Body of pancreas (tissue), 4 donors: ENCODE data around the gene ITGA8. TPM values are rescaled to one million over a fixed set of nuclear protein-coding genes. Genes with fewer than 3 reads are reported as not detected.
"Not testable (repeated sequence)": the region's sequence is repeated elsewhere in the genome, so short reads cannot be mapped to it uniquely, and the experiment has no call there.

Experiments used
- ATAC-seq: fragments of 150-250 bp; one replicate; pipeline ENCODE4 v1.9.1; 2016
- DNase-seq, 4 donors: peaks; one replicate each; pipeline ENCODE4 v3.0.0-alpha.2; 2019
- H3K27ac ChIP-seq, 4 donors: fragments of 200-600 bp; sonication (generic); 1 replicate in 3 of 4; 2 replicates in 1 of 4; pipeline versions ENCODE4 v1.5.1 to v1.6.1; 2016 to 2019; ENCODE audit warnings: mild to moderate bottlenecking in 1 of 4, mixed read lengths in 1 of 4, moderate library complexity in 1 of 4
- H3K27me3 ChIP-seq, 2 donors: fragments of 200-600 bp; sonication (generic); one replicate each; pipeline ENCODE4 v1.6.0; 2016; ENCODE audit warnings: mild to moderate bottlenecking in 1 of 2
- H3K36me3 ChIP-seq, 2 donors: fragments of 200-600 bp; sonication (generic); replicated peaks in 1 of 2; 2 replicates each; pipeline ENCODE4 v1.5.1; 2016; ENCODE audit warnings: low read depth in 2 of 2; ENCODE audit not compliant: insufficient read depth in 1 of 2
- H3K4me1 ChIP-seq: fragments of 200-600 bp; sonication (generic); one replicate; pipeline ENCODE4 v1.6.0; 2016
- H3K4me3 ChIP-seq, 2 donors: fragments of 200-600 bp; sonication (generic); 1 replicate in 1 of 2; 2 replicates in 1 of 2; pipeline ENCODE4 v1.5.1; 2016 to 2019
- H3K9me3 ChIP-seq, 3 donors: fragments of 200-600 bp; sonication (generic); 1 replicate in 2 of 3; 2 replicates in 1 of 3; pipeline ENCODE4 v1.5.1; 2016
- POLR2A ChIP-seq, 3 donors: fragments of 450-650 bp; IDR thresholded peaks; one replicate each; pipeline ENCODE4 v1.6.1; 2016; ENCODE audit warnings: antibody characterized with exemption in 3 of 3, mild to moderate bottlenecking in 2 of 3
- WGBS, 2 donors: methylation state at CpG; one replicate each; pipeline ENCODE4 v1.1.5; 2017; 5-methylcytosine and 5-hydroxymethylcytosine counted together
- intact Hi-C: fragments of 100-400 bp; cut with DNase I; formaldehyde crosslinking; loops from one replicate; pipeline ENCODE4 v1.15.1; 2023
- total RNA-seq, 2 donors: library from RNA; depleted of rRNA; stranded (reverse); fragments of >200 nt; gene quantifications; one replicate each; pipeline ENCODE4 v1.1.0, GENCODE V29; 2016
- TF ChIP-seq, protein P1 (sequence below), 7 experiments: fragments of 450-650 bp in 4 of 7; fragments of 200-600 bp in 3 of 7; sonication (generic) in 3 of 7; IDR thresholded peaks; one replicate each; pipeline ENCODE4 v1.5.1; 2016 to 2019; ENCODE audit warnings: antibody characterized with exemption in 7 of 7

Gene ITGA8
- total RNA-seq = under 1 TPM; 0.66 to 0.78 TPM

DNA sequence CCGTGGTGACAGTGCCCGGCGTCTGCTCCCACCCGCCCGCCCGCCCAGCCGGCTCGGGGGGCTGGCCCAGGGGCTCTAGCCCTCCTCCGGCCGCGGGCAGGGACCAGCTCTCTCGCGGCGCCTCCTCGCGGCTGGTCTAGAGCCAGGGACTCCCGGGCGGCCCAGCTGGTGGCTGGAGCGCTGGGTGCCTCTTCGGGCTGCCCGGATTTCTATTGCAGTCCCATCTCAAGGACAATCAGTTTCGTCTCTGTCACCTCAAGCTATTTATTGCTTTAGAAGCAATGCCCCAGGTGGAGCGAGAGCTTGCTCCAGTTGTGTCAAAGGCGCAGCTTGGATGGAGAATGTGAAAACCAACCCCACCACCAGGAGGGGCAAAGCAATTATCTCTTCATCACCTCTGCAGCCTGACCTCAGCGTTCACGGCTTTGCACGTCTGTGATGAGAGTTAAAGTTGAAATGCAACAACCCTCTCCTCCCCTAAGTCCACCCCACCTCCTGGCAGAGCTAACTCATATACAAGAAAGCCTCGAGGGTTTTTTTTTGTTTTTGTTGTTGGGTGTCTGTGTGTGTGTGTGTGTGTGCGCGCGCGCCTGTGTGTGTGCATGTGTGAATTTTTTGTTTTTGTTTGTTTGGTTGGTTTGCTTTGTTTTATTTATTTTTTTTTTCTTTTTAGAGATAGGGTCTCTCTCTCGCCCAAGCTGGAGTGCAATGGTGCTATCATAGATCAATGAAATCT is at the start of gene ITGA8:
Gene ITGA8, minus strand, starts transcription at position 24 of the 736 bp plus-strand sequence. CDS start 151 bp downstream, outside the sequence.
- WGBS, 2 donors = 14 to 15% methylated on average over 30 to 31 of the region's 33 CpGs
- no peak within 1 kb of the TSS for H3K27ac ChIP-seq
- no peak for TF ChIP-seq POLR2A (IDR thresholded peaks at IDR 0.05)
- TF ChIP-seq, protein P1, sequence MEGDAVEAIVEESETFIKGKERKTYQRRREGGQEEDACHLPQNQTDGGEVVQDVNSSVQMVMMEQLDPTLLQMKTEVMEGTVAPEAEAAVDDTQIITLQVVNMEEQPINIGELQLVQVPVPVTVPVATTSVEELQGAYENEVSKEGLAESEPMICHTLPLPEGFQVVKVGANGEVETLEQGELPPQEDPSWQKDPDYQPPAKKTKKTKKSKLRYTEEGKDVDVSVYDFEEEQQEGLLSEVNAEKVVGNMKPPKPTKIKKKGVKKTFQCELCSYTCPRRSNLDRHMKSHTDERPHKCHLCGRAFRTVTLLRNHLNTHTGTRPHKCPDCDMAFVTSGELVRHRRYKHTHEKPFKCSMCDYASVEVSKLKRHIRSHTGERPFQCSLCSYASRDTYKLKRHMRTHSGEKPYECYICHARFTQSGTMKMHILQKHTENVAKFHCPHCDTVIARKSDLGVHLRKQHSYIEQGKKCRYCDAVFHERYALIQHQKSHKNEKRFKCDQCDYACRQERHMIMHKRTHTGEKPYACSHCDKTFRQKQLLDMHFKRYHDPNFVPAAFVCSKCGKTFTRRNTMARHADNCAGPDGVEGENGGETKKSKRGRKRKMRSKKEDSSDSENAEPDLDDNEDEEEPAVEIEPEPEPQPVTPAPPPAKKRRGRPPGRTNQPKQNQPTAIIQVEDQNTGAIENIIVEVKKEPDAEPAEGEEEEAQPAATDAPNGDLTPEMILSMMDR (IDR thresholded peaks at IDR 0.05) = no peak
- no peaks in the 10 kb centered on the region for H3K9me3 ChIP-seq
- DNase-seq = no peak
- H3K27me3 ChIP-seq = no peaks in the 10 kb centered on the region
- intact Hi-C loops = loop anchor here (10.0 kb wide), 1 partner anchor 285 kb away; no protein-coding TSS in a partner anchor
- no peaks in the 10 kb centered on the region for H3K36me3 ChIP-seq
- no peak within 1 kb of the TSS for H3K4me3 ChIP-seq
- no peak for ATAC-seq
- H3K4me1 ChIP-seq = no peaks in the 10 kb centered on the region

DNA sequence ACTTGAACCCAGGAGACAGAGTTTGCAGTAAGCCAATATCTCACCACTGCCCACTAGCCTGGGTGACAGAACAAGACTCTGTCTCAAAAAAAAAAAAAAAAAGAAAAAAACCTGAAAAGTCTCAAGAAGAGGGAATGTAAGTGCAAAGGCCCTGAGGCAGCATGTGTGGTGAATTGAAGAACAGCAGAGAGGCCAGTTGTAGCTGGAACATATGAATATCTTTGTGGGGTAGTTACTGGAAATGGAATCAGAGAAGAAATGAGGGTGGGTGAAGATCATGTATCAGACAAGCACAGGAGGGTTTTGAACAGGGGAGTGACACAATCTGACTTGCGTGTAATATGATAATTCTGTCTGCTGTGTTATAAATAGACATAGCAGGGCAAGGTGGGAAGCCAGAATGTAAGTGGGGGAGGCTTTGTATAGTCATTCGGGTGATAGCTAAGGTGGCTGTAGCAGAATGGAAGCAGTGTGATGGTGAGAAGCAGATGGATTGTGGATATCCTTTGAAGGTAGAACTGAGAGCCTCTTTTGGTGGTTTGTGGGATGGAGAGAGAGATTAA is 45.3 kb upstream of the ITGA8 start:
- no peaks in the 10 kb centered on the region for H3K4me1 ChIP-seq
- H3K36me3 ChIP-seq = no peaks in the 10 kb centered on the region
- WGBS, 2 donors = 66 to 74% methylated on average over 2 of the region's 2 CpGs
- DNase-seq (no peak), ATAC-seq (no peak)
- no peak overlapping the region for H3K27ac ChIP-seq
- no peak overlapping the region for H3K4me3 ChIP-seq
- intact Hi-C loops = no loop called here
- no peaks in the 10 kb centered on the region for H3K9me3 ChIP-seq
- no peaks in the 10 kb centered on the region for H3K27me3 ChIP-seq
- no peak for TF ChIP-seq POLR2A (IDR thresholded peaks at IDR 0.05)
- TF ChIP-seq, protein P1 (IDR thresholded peaks at IDR 0.05) = no peak

DNA sequence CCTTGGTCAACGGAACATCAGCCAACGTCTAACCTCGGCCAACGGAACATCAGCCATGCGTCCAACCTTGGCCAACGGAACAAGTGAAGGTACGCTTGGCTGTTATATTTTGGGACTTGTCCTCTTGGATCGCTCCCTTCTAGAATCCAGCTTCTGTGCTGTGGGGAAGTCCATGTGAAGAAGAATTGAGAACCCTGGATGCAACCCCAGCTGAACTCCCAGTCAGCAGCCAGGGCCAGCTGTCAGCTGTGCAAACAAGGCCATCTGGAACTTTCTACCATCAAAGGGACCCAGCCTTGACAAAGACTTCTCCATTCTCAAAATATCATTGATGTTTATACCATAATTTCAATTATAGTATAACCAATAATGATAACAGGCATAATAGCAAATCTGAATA is 43.3 kb upstream of the ITGA8 start:
- H3K27ac ChIP-seq = no peak overlapping the region
- TF ChIP-seq POLR2A (IDR thresholded peaks at IDR 0.05) = no peak
- TF ChIP-seq, protein P1 (IDR thresholded peaks at IDR 0.05) = no peak
- no peaks in the 10 kb centered on the region for H3K4me1 ChIP-seq
- DNase-seq (no peak), ATAC-seq (no peak)
- no peaks in the 10 kb centered on the region for H3K36me3 ChIP-seq
- no peaks in the 10 kb centered on the region for H3K27me3 ChIP-seq
- no peak overlapping the region for H3K4me3 ChIP-seq
- intact Hi-C loops = no loop called here
- 80 to 83% methylated on average over 8 of the region's 8 CpGs for WGBS, 2 donors
- H3K9me3 ChIP-seq = no peaks in the 10 kb centered on the region

DNA sequence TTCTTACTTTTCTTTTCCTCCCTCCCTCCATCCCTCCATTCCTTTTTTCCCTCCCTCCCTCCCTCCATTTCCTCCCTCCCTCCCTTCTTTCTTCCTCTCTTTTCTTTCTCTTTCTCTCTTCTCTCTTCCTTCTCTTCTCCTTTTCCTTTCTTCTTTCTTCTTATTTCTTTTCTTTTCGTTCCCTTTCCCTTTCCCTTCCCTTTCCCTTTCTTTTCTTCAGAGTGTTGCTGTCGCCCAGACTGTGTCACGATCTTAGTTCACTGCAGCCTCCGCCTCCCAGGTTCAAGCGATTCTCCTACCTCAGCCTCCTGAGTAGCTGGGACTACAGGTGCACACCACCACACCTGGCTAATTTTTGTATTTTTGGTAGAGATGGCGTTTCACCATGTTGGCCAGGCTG is 42.5 kb upstream of the ITGA8 start:
- H3K4me3 ChIP-seq, H3K27me3 ChIP-seq, H3K4me1 ChIP-seq, ATAC-seq, intact Hi-C loops, DNase-seq, H3K9me3 ChIP-seq, H3K27ac ChIP-seq, H3K36me3 ChIP-seq: not testable (repeated sequence)
- 72 to 82% methylated on average over 6 of the region's 6 CpGs for WGBS, 2 donors

DNA sequence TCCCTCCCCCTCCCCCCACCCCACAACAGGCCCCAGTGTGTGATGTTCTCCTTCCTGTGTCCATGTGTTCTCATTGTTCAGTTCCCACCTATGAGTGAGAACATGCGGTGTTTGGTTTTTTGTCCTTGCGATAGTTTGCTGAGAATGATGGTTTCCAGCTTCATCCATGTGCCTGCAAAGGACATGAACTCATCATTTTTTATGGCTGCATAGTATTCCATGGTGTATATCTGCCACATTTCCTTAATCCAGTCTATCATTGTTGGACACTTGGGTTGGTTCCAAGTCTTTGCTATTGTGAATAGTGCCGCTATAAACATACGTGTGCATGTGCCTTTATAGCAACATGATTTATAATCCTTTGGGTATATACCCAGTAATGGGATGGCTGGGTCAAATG is 41.5 kb upstream of the ITGA8 start:
- H3K27me3 ChIP-seq, DNase-seq, H3K27ac ChIP-seq, H3K4me3 ChIP-seq, H3K36me3 ChIP-seq, intact Hi-C loops, ATAC-seq, H3K9me3 ChIP-seq, H3K4me1 ChIP-seq: not testable (repeated sequence)
- 91 to 100% methylated on average over 4 of the region's 4 CpGs for WGBS, 2 donors
